K562 (cell line): ENCODE measurements around the gene POLR2B. TPM values are rescaled to one million over a fixed set of nuclear protein-coding genes. Genes with fewer than 3 reads are reported as not detected.

ENCODE experiments used
- ATF1 ChIP-seq, 2 experiments: fragments of 450-650 bp in 1 of 2; IDR thresholded peaks; 2 replicates each; pipeline ENCODE4 v1.6.1; 2016; ENCODE audit warnings: missing compliant biosample characterization in 1 of 2, missing genetic modification characterization in 1 of 2
- CCAR2 ChIP-seq: fragments of 200-400 bp; formaldehyde crosslinking; IDR thresholded peaks from 2 replicates; pipeline ENCODE4 v1.6.1; 2017; ENCODE audit warnings: mild to moderate bottlenecking, low read depth, low read length
- CEBPG ChIP-seq, 3 experiments: fragments of 200-800 bp in 1 of 3; sonication (Bioruptor generic) in 1 of 3; sonication (generic) in 1 of 3; formaldehyde crosslinking in 1 of 3; IDR thresholded peaks in 2 of 3; conservative IDR thresholded peaks in 1 of 3; 2 replicates each; pipeline versions ENCODE4 v1.6.1 to v1.8.0; 2016 to 2022; ENCODE audit warnings: missing compliant biosample characterization in 2 of 3, missing genetic modification characterization in 2 of 3, mild to moderate bottlenecking in 1 of 3, missing genetic modification reagents in 1 of 3
- E2F3 ChIP-seq: fragments of 250-450 bp; sonication (Bioruptor Pico); IDR thresholded peaks from 2 replicates; pipeline ENCODE4 v1.4.0; 2020; ENCODE audit warnings: mild to moderate bottlenecking
- NCOA4 ChIP-seq: fragments of 450-650 bp; IDR thresholded peaks from 2 replicates; pipeline ENCODE4 v1.6.1; 2018; ENCODE audit warnings: mild to moderate bottlenecking; ENCODE audit not compliant: partially characterized antibody
- NR2C1 ChIP-seq, 2 experiments: fragments of 450-650 bp; IDR thresholded peaks; 2 replicates each; pipeline ENCODE4 v1.6.1; 2017; ENCODE audit warnings: mild to moderate bottlenecking in 2 of 2, antibody characterized with exemption in 1 of 2, inconsistent platforms in 1 of 2, missing compliant biosample characterization in 1 of 2, missing genetic modification characterization in 1 of 2
- POLR2AphosphoS5 ChIP-seq: IDR thresholded peaks from 2 replicates; pipeline ENCODE4 v1.6.1; 2011; ENCODE audit warnings: mild to moderate bottlenecking, low read depth, low read length, moderate library complexity; ENCODE audit not compliant: control insufficient read depth, insufficient read depth
- PTRF ChIP-seq: fragments of 450-650 bp; IDR thresholded peaks from 2 replicates; pipeline ENCODE4 v1.6.1; 2016; ENCODE audit warnings: mild to moderate bottlenecking, missing genetic modification characterization, missing compliant biosample characterization
- ZNF197 ChIP-seq: fragments of 200-800 bp; sonication (Bioruptor generic); IDR thresholded peaks from 2 replicates; pipeline ENCODE4 v1.6.1; 2016; ENCODE audit warnings: low read depth, missing genetic modification characterization, missing compliant biosample characterization
- ZNF274 ChIP-seq: IDR thresholded peaks from 2 replicates; pipeline ENCODE4 v1.6.1; 2011; ENCODE audit warnings: low read depth, mild to moderate bottlenecking, low read length, moderate library complexity, borderline replicate concordance
- ZNF785 ChIP-seq: fragments of 250-450 bp; sonication (Bioruptor Pico); IDR thresholded peaks from 2 replicates; pipeline ENCODE4 v1.4.0; 2020; ENCODE audit warnings: mild to moderate bottlenecking
- ZNF830 ChIP-seq: fragments of 250-450 bp; sonication (Bioruptor Pico); IDR thresholded peaks from 2 replicates; pipeline ENCODE4 v1.5.0; 2021; ENCODE audit warnings: mild to moderate bottlenecking
- polyA plus RNA-seq, 8 experiments: library from polyadenylated mRNA; depleted of rRNA in 4 of 8; stranded (reverse) in 5 of 8; unstranded in 3 of 8; fragments of >200 nt; fragmentation: Nextera tagmentation in 2 of 8; fragmentation: Illumina TruSeq in 1 of 8; extraction: Ambion mirVana in 2 of 8; extraction: Trizol in 1 of 8; gene quantifications; 2 replicates each; pipeline versions ENCODE4 v1.2.1 to v1.2.3, GENCODE V29; 2011 to 2014; ENCODE audit warnings: inconsistent platforms in 1 of 8, missing spikeins in 1 of 8
- total RNA-seq, 7 experiments: library from RNA; depleted of rRNA in 6 of 7; stranded (reverse); fragments of >200 nt in 6 of 7; fragmentation: Illumina TruSeq in 2 of 7; extraction: Trizol in 2 of 7; gene quantifications; 2 replicates each; pipeline versions ENCODE4 v1.2.1 to v1.2.3, GENCODE V29; 2011 to 2021; ENCODE audit warnings: low replicate concordance in 1 of 7
- TF ChIP-seq, protein P1 (sequence below): fragments of 450-650 bp; IDR thresholded peaks from 2 replicates; pipeline ENCODE4 v1.6.1; 2016; ENCODE audit warnings: low read depth
- TF ChIP-seq, protein P2 (sequence below): fragments of 250-450 bp; sonication (Bioruptor Pico); IDR thresholded peaks from 2 replicates; pipeline ENCODE4 v1.4.0; 2020; ENCODE audit warnings: borderline replicate concordance

Gene POLR2B
- total and polyA plus RNA-seq, 9 of the 15 experiments (the other 6 are each of a cell fraction or from before 2014, with no cell fraction given) = 60.9 to 208 (median 142) TPM

DNA sequence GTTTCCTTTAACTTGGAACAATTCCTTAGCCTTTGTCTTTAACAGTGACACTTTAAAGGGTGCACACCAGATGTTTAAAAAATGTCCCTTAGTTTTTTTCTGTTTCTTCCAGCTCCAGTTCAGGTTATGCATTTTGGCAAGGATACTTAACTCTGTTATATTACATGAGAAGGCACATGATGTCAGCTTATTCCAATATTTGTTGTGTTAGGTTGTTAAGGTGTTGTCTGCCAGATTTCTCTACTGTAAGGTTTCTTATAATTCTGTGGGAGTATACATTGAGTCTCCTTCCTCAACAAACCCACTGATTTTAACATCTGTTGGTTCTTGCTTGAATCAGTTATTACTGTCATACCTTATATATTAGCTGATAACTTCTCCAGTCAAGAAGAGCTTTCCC lies 37.7 kb upstream of the POLR2B start (continued):
- TF ChIP-seq, protein P1, sequence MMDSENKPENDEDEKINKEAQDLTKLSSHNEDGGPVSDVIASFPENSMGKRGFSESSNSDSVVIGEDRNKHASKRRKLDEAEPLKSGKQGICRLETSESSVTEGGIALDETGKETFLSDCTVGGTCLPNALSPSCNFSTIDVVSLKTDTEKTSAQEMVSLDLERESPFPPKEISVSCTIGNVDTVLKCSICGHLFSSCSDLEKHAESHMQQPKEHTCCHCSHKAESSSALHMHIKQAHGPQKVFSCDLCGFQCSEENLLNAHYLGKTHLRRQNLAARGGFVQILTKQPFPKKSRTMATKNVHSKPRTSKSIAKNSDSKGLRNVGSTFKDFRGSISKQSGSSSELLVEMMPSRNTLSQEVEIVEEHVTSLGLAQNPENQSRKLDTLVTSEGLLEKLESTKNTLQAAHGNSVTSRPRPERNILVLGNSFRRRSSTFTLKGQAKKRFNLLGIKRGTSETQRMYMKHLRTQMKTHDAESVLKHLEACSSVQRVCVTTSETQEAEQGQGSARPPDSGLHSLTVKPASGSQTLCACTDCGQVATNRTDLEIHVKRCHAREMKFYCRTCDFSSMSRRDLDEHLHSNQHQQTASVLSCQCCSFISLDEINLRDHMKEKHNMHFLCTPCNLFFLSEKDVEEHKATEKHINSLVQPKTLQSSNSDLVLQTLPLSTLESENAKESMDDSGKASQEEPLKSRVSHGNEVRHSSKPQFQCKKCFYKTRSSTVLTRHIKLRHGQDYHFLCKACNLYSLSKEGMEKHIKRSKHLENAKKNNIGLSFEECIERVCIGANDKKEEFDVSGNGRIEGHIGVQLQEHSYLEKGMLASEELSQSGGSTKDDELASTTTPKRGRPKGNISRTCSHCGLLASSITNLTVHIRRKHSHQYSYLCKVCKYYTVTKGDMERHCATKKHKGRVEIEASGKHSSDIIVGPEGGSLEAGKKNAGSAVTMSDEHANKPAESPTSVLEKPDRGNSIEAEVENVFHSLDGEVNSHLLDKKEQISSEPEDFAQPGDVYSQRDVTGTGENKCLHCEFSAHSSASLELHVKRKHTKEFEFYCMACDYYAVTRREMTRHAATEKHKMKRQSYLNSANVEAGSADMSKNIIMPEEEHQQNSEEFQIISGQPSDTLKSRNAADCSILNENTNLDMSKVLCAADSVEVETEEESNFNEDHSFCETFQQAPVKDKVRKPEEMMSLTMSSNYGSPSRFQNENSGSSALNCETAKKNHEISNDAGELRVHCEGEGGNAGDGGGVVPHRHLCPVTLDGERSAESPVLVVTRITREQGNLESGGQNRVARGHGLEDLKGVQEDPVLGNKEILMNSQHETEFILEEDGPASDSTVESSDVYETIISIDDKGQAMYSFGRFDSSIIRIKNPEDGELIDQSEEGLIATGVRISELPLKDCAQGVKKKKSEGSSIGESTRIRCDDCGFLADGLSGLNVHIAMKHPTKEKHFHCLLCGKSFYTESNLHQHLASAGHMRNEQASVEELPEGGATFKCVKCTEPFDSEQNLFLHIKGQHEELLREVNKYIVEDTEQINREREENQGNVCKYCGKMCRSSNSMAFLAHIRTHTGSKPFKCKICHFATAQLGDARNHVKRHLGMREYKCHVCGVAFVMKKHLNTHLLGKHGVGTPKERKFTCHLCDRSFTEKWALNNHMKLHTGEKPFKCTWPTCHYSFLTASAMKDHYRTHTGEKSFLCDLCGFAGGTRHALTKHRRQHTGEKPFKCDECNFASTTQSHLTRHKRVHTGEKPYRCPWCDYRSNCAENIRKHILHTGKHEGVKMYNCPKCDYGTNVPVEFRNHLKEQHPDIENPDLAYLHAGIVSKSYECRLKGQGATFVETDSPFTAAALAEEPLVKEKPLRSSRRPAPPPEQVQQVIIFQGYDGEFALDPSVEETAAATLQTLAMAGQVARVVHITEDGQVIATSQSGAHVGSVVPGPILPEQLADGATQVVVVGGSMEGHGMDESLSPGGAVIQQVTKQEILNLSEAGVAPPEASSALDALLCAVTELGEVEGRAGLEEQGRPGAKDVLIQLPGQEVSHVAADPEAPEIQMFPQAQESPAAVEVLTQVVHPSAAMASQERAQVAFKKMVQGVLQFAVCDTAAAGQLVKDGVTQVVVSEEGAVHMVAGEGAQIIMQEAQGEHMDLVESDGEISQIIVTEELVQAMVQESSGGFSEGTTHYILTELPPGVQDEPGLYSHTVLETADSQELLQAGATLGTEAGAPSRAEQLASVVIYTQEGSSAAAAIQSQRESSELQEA = no peak
- TF ChIP-seq NR2C1 (IDR thresholded peaks at IDR 0.05) = no peak
- TF ChIP-seq NR2C1 (tag; IDR thresholded peaks at IDR 0.05) = no peak
- no peak for TF ChIP-seq ZNF197 (CRISPR knock-in tag)
- TF ChIP-seq ATF1 (CRISPR knock-in tag; IDR thresholded peaks at IDR 0.05) = no peak
- TF ChIP-seq ATF1 (tag; IDR thresholded peaks at IDR 0.05) = no peak
- TF ChIP-seq ZNF785 (CRISPR knock-in tag) = no peak
- no peak for TF ChIP-seq CEBPG (CRISPR knock-in tag; IDR thresholded peaks at IDR 0.05)
- no peak for TF ChIP-seq CEBPG (tag; conservative IDR thresholded peaks at IDR 0.05 in 1 of 2, IDR thresholded peaks at IDR 0.05 in 1 of 2)
- TF ChIP-seq CCAR2 = no peak
- TF ChIP-seq ZNF274 = no peak
- no peak for TF ChIP-seq E2F3
- no peak for TF ChIP-seq POLR2AphosphoS5
- TF ChIP-seq, protein P2, sequence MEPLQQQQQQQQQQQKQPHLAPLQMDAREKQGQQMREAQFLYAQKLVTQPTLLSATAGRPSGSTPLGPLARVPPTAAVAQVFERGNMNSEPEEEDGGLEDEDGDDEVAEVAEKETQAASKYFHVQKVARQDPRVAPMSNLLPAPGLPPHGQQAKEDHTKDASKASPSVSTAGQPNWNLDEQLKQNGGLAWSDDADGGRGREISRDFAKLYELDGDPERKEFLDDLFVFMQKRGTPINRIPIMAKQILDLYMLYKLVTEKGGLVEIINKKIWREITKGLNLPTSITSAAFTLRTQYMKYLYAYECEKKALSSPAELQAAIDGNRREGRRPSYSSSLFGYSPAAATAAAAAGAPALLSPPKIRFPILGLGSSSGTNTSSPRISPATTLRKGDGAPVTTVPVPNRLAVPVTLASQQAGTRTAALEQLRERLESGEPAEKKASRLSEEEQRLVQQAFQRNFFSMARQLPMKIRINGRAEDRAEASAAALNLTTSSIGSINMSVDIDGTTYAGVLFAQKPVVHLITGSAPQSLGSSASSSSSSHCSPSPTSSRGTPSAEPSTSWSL (CRISPR knock-in tag) = no peak
- TF ChIP-seq NCOA4 = no peak
- no peak for TF ChIP-seq PTRF (tag)
- no peak for TF ChIP-seq ZNF830 (CRISPR knock-in tag)
- TF ChIP-seq, all 486 proteins: peak for 0
